Gastrocnemius medialis (tissue), 4 donors: ENCODE measurements around the gene PPP1R13L. TPM values are rescaled to one million over a fixed set of nuclear protein-coding genes. Genes with fewer than 3 reads are reported as not detected.

Experiments used
- ATAC-seq, 2 donors: fragments of 150-250 bp; one replicate each; pipeline ENCODE4 v1.9.1; 2016
- DNase-seq, 2 donors: peaks; one replicate each; pipeline ENCODE4 v3.0.0-alpha.2; 2019
- H3K27ac ChIP-seq, 4 donors: fragments of 200-600 bp; sonication (generic); 1 replicate in 1 of 4; 2 replicates in 3 of 4; pipeline ENCODE4 v1.5.1; 2016 to 2018; ENCODE audit warnings: mild to moderate bottlenecking in 2 of 4, moderate library complexity in 1 of 4
- H3K27me3 ChIP-seq, 3 donors: fragments of 200-600 bp; sonication (generic) in 2 of 3; 1 replicate in 1 of 3; 2 replicates in 2 of 3; pipeline versions ENCODE4 v1.5.1 to v1.6.0; 2016 to 2019; ENCODE audit warnings: mild to moderate bottlenecking in 1 of 3, moderate library complexity in 1 of 3
- H3K36me3 ChIP-seq, 2 donors: fragments of 200-600 bp; sonication (generic) in 1 of 2; one replicate each; pipeline ENCODE4 v1.5.1; 2017 to 2018
- H3K4me1 ChIP-seq, 2 donors: fragments of 200-600 bp; sonication (generic) in 1 of 2; one replicate each; pipeline ENCODE4 v1.5.1; 2016 to 2017; ENCODE audit warnings: mild to moderate bottlenecking in 2 of 2
- H3K4me3 ChIP-seq, 4 donors: fragments of 200-600 bp; sonication (generic) in 3 of 4; 1 replicate in 1 of 4; 2 replicates in 3 of 4; pipeline ENCODE4 v1.5.1; 2016 to 2019; ENCODE audit warnings: mild to moderate bottlenecking in 2 of 4
- H3K9me3 ChIP-seq, 3 donors: fragments of 200-600 bp; sonication (generic) in 2 of 3; 1 replicate in 1 of 3; 2 replicates in 2 of 3; pipeline ENCODE4 v1.5.1; 2016 to 2019
- CTCF ChIP-seq, 5 experiments: fragments of 450-650 bp in 3 of 5; fragments of 200-600 bp in 2 of 5; sonication (generic) in 2 of 5; IDR thresholded peaks in 4 of 5; conservative IDR thresholded peaks in 1 of 5; 1 replicate in 4 of 5; 2 replicates in 1 of 5; pipeline ENCODE4 v1.5.1; 2016 to 2019; ENCODE audit warnings: antibody characterized with exemption in 5 of 5, mild to moderate bottlenecking in 3 of 5, moderate library complexity in 3 of 5
- POLR2A ChIP-seq, 2 donors: fragments of 450-650 bp; IDR thresholded peaks; one replicate each; pipeline ENCODE4 v1.6.1; 2017; ENCODE audit warnings: antibody characterized with exemption in 2 of 2, mild to moderate bottlenecking in 2 of 2, moderate library complexity in 2 of 2
- in situ Hi-C, 4 donors: fragments of 200-750 bp; cut with MboI; loops; one replicate each; pipeline versions ENCODE4 v1.15.0 to v1.8.0; 2017; ENCODE audit warnings: low sequenced_read_pairs in 4 of 4
- intact Hi-C: fragments of 100-400 bp; cut with DNase I; formaldehyde crosslinking; loops from one replicate; pipeline ENCODE4 v1.15.1; 2023; ENCODE audit warnings: low total_unique reads
- total RNA-seq, 4 donors: library from RNA; depleted of rRNA; stranded (reverse); fragments of >200 nt; gene quantifications; one replicate each; pipeline versions ENCODE4 v1.1.0 to v1.2.3, GENCODE V29; 2016

The PPP1R13L gene
- total RNA-seq, 4 donors from 2014 or later = 1.1 to 6.9 (median 1.5) TPM

GRCh38 chr19:45420871-45421270 lies 16.0 kb upstream of the PPP1R13L start:
- TF ChIP-seq POLR2A (IDR thresholded peaks at IDR 0.05) = no peak
- TF ChIP-seq CTCF (IDR thresholded peaks at IDR 0.05 in 4 of 5, conservative IDR thresholded peaks at IDR 0.05 in 1 of 5) = no peak
- Histone ChIP-seq H3K4me3 (no peak overlapping the region), H3K27me3 (no peaks in the 10 kb centered on the region), H3K9me3 (no peaks in the 10 kb centered on the region), H3K4me1 (peaks cover 21 to 22% of the 10 kb centered on the region in 2 donors), H3K36me3 (peaks cover 0 to 37% of the 10 kb centered on the region in 2 donors), H3K27ac (no peak overlapping the region)
- in situ Hi-C loops (no loop called here), intact Hi-C loops (loop anchor here (5.0 to 10.0 kb wide), 2 partner anchors 114 to 294 kb away; no protein-coding TSS in a partner anchor)
- ATAC-seq = no peak
- no peak for DNase-seq

- TF ChIP-seq POLR2A (IDR thresholded peaks at IDR 0.05) (no peak), CTCF (IDR thresholded peaks at IDR 0.05 in 4 of 5, conservative IDR thresholded peaks at IDR 0.05 in 1 of 5) (no peak)
- Histone ChIP-seq H3K27me3 (no peaks in the 10 kb centered on the region), H3K9me3 (no peaks in the 10 kb centered on the region), H3K4me3 (no peak overlapping the region), H3K36me3 (peaks cover 0 to 41% of the 10 kb centered on the region in 2 donors), H3K4me1 (peaks cover 18% of the 10 kb centered on the region in 2 donors), H3K27ac (no peak overlapping the region)
- in situ Hi-C loops (no loop called here), intact Hi-C loops (loop anchor here (5.0 to 10.0 kb wide), 2 partner anchors 113 to 294 kb away; no protein-coding TSS in a partner anchor)
- ATAC-seq = no peak
- DNase-seq = no peak
Measured at GRCh38 chr19:45420356-45420755, 15.5 kb upstream of the PPP1R13L start.

- in situ Hi-C loops = no loop called here
- Histone ChIP-seq H3K36me3 (peaks cover 0 to 43% of the 10 kb centered on the region in 2 donors), H3K9me3 (no peaks in the 10 kb centered on the region), H3K4me3 (no peak overlapping the region), H3K27ac (no peak overlapping the region), H3K4me1 (peaks cover 13 to 14% of the 10 kb centered on the region in 2 donors), H3K27me3 (no peaks in the 10 kb centered on the region)
- DNase-seq = no peak
- TF ChIP-seq CTCF (IDR thresholded peaks at IDR 0.05 in 4 of 5, conservative IDR thresholded peaks at IDR 0.05 in 1 of 5) (no peak), POLR2A (IDR thresholded peaks at IDR 0.05) (no peak)
- ATAC-seq = no peak
- intact Hi-C loops = loop anchor here (5.0 to 10.0 kb wide), 2 partner anchors 113 to 295 kb away; no protein-coding TSS in a partner anchor
Measured at GRCh38 chr19:45419895-45420294, 15.0 kb upstream of the PPP1R13L start.

GRCh38 chr19:45419396-45419795 lies 14.5 kb upstream of the PPP1R13L start:
- ATAC-seq = no peak
- H3K27ac ChIP-seq = no peak overlapping the region
- H3K9me3 ChIP-seq = no peaks in the 10 kb centered on the region
- peaks cover 0 to 48% of the 10 kb centered on the region in 2 donors for H3K36me3 ChIP-seq
- DNase-seq = no peak
- TF ChIP-seq CTCF (IDR thresholded peaks at IDR 0.05 in 4 of 5, conservative IDR thresholded peaks at IDR 0.05 in 1 of 5) (no peak), POLR2A (IDR thresholded peaks at IDR 0.05) (no peak)
- H3K27me3 ChIP-seq = no peaks in the 10 kb centered on the region
- no peak overlapping the region for H3K4me3 ChIP-seq
- intact Hi-C loops (no loop called here), in situ Hi-C loops (no loop called here)
- H3K4me1 ChIP-seq = peaks cover 8 to 11% of the 10 kb centered on the region in 2 donors

- ATAC-seq = no peak
- Histone ChIP-seq H3K9me3 (no peaks in the 10 kb centered on the region), H3K4me3 (no peak overlapping the region), H3K4me1 (peaks cover 4 to 6% of the 10 kb centered on the region in 2 donors), H3K27ac (no peak overlapping the region), H3K27me3 (no peaks in the 10 kb centered on the region), H3K36me3 (peaks cover 0 to 54% of the 10 kb centered on the region in 2 donors)
- intact Hi-C loops (no loop called here), in situ Hi-C loops (no loop called here)
- DNase-seq = no peak
- no peak for TF ChIP-seq CTCF (IDR thresholded peaks at IDR 0.05 in 4 of 5, conservative IDR thresholded peaks at IDR 0.05 in 1 of 5)
- TF ChIP-seq POLR2A (IDR thresholded peaks at IDR 0.05) = no peak
Measured at GRCh38 chr19:45418802-45419201, 13.9 kb upstream of the PPP1R13L start.
